GM12878 (cell line): ENCODE measurements around the gene FLRT1. TPM values are rescaled to one million over a fixed set of nuclear protein-coding genes. Genes with fewer than 3 reads are reported as not detected.

Source experiments
- E2F8 ChIP-seq: fragments of 450-650 bp; IDR thresholded peaks from 2 replicates; pipeline ENCODE4 v1.6.1; 2018; ENCODE audit warnings: mild to moderate bottlenecking, low read depth, moderate library complexity; ENCODE audit not compliant: partially characterized antibody
- HDAC6 ChIP-seq: fragments of 200-600 bp; sonication (generic); IDR thresholded peaks from one replicate; pipeline ENCODE4 v1.8.0; 2017; ENCODE audit warnings: antibody characterized with exemption; ENCODE audit not compliant: unreplicated experiment
- POLR2AphosphoS5 ChIP-seq: IDR thresholded peaks from 2 replicates; pipeline ENCODE4 v1.6.1; 2011; ENCODE audit warnings: mild to moderate bottlenecking, low read length, inconsistent platforms
- SUPT20H ChIP-seq: IDR thresholded peaks from 2 replicates; pipeline ENCODE4 v1.6.1; 2011; ENCODE audit warnings: low read depth, mild to moderate bottlenecking, low read length, moderate library complexity, borderline replicate concordance; ENCODE audit not compliant: control insufficient read depth
- TCF12 ChIP-seq: IDR thresholded peaks from 2 replicates; pipeline ENCODE4 v1.6.1; 2011; ENCODE audit warnings: low read depth, mild to moderate bottlenecking, low read length
- polyA plus RNA-seq, 11 experiments: library from polyadenylated mRNA; depleted of rRNA in 4 of 11; unstranded in 6 of 11; stranded (reverse) in 5 of 11; fragments of >200 nt; fragmentation: Nextera tagmentation in 4 of 11; fragmentation: Illumina TruSeq in 1 of 11; extraction: Ambion mirVana in 4 of 11; extraction: Trizol in 1 of 11; gene quantifications; 1 replicate in 1 of 11; 2 replicates in 10 of 11; pipeline versions ENCODE4 v1.2.1 to v1.2.3, GENCODE V29; 2011 to 2016; ENCODE audit warnings: inconsistent platforms in 2 of 11, missing spikeins in 2 of 11, low read depth in 1 of 11
- total RNA-seq, 4 experiments: library from RNA; depleted of rRNA in 3 of 4; stranded (reverse); fragments of >200 nt in 3 of 4; fragmentation: Illumina TruSeq in 1 of 4; extraction: Trizol in 1 of 4; gene quantifications; 2 replicates each; pipeline versions ENCODE4 v1.2.1 to v1.2.3, GENCODE V29; 2013 to 2021

The FLRT1 gene
- total and polyA plus RNA-seq, 10 of the 15 experiments (the other 5 are each of a cell fraction or from before 2014, with no cell fraction given) = 0.10 to 0.12 TPM; not detected in 8

- no peak for TF ChIP-seq E2F8
- no peak for TF ChIP-seq POLR2AphosphoS5
- no peak for TF ChIP-seq HDAC6
- TF ChIP-seq TCF12 = no peak
- TF ChIP-seq SUPT20H = no peak
Measured at GRCh38 chr11:64084951-64085710, 49.4 kb downstream of the FLRT1 start (continued).

Other genes starting within 250 kb of the FLRT1 start
Only the 7 nearest of the 18 such genes appear.
- 0.05 and 0.17 TPM in 2 replicates for gene RCOR2, start 118.8 kb upstream of the FLRT1 start, total RNA-seq (2014; rRNA removed)
- gene RCOR2, start 118.8 kb upstream of the FLRT1 start, total RNA-seq (2014; rRNA removed; fragmentation: Illumina TruSeq; extraction: Trizol) = 0.09 TPM in 1 of 2 replicates, not detected in the other
- gene RCOR2, start 118.8 kb upstream of the FLRT1 start, total RNA-seq (2021) = 0.16 and 0.28 TPM in 2 replicates
- 0.07 and 0.11 TPM in 2 replicates for gene RCOR2, start 118.8 kb upstream of the FLRT1 start, polyA plus RNA-seq (2011; rRNA removed)
- 0.06 and 0.10 TPM in 2 replicates for gene RCOR2, start 118.8 kb upstream of the FLRT1 start, polyA plus RNA-seq (2014; fragmentation: Illumina TruSeq; extraction: Trizol)
- not detected for gene RCOR2, start 118.8 kb upstream of the FLRT1 start, polyA plus RNA-seq (2014; fragmentation: Nextera tagmentation; extraction: Ambion mirVana)
- gene RCOR2, start 118.8 kb upstream of the FLRT1 start, polyA plus RNA-seq (2014; rRNA removed) = 0.23 and 0.32 TPM in 2 replicates
- not detected for gene RCOR2, start 118.8 kb upstream of the FLRT1 start, polyA plus RNA-seq (2016; fragmentation: Nextera tagmentation; extraction: Ambion mirVana)
- gene NAA40, start 96.9 kb upstream of the FLRT1 start, total RNA-seq (2014; rRNA removed) = 16.4 and 17.5 TPM in 2 replicates
- gene NAA40, start 96.9 kb upstream of the FLRT1 start, total RNA-seq (2014; rRNA removed; fragmentation: Illumina TruSeq; extraction: Trizol) = 18.0 and 19.1 TPM in 2 replicates
- 25.0 and 25.7 TPM in 2 replicates for gene NAA40, start 96.9 kb upstream of the FLRT1 start, total RNA-seq (2021)
- 16.3 and 22.4 TPM in 2 replicates for gene NAA40, start 96.9 kb upstream of the FLRT1 start, polyA plus RNA-seq (2011; rRNA removed)
- 31.6 and 31.7 TPM in 2 replicates for gene NAA40, start 96.9 kb upstream of the FLRT1 start, polyA plus RNA-seq (2014; fragmentation: Illumina TruSeq; extraction: Trizol)
- gene NAA40, start 96.9 kb upstream of the FLRT1 start, polyA plus RNA-seq (2014; fragmentation: Nextera tagmentation; extraction: Ambion mirVana) = 1 to 10 TPM; 4.8 to 6.0 TPM
- gene NAA40, start 96.9 kb upstream of the FLRT1 start, polyA plus RNA-seq (2014; rRNA removed) = 24.7 and 24.8 TPM in 2 replicates
- 10 to 100 TPM; 21.9 to 23.5 TPM for gene NAA40, start 96.9 kb upstream of the FLRT1 start, polyA plus RNA-seq (2016; fragmentation: Nextera tagmentation; extraction: Ambion mirVana)
- 1,046 and 1,202 TPM in 2 replicates for gene COX8A, start 61.3 kb upstream of the FLRT1 start, total RNA-seq (2014; rRNA removed)
- 428 and 448 TPM in 2 replicates for gene COX8A, start 61.3 kb upstream of the FLRT1 start, total RNA-seq (2014; rRNA removed; fragmentation: Illumina TruSeq; extraction: Trizol)
- 588 and 613 TPM in 2 replicates for gene COX8A, start 61.3 kb upstream of the FLRT1 start, total RNA-seq (2021)
- gene COX8A, start 61.3 kb upstream of the FLRT1 start, polyA plus RNA-seq (2011; rRNA removed) = 140 and 329 TPM in 2 replicates
- 35.8 and 243 TPM in 2 replicates for gene COX8A, start 61.3 kb upstream of the FLRT1 start, polyA plus RNA-seq (2014; fragmentation: Illumina TruSeq; extraction: Trizol)
- 100 to 1,000 TPM; 387 to 457 TPM for gene COX8A, start 61.3 kb upstream of the FLRT1 start, polyA plus RNA-seq (2014; fragmentation: Nextera tagmentation; extraction: Ambion mirVana)
- 1,451 and 1,476 TPM in 2 replicates for gene COX8A, start 61.3 kb upstream of the FLRT1 start, polyA plus RNA-seq (2014; rRNA removed)
- gene COX8A, start 61.3 kb upstream of the FLRT1 start, polyA plus RNA-seq (2016; fragmentation: Nextera tagmentation; extraction: Ambion mirVana) = 100 to 1,000 TPM; 792 to 857 TPM
- 95.4 and 108 TPM in 2 replicates for gene OTUB1, start 49.5 kb upstream of the FLRT1 start, total RNA-seq (2014; rRNA removed)
- gene OTUB1, start 49.5 kb upstream of the FLRT1 start, total RNA-seq (2014; rRNA removed; fragmentation: Illumina TruSeq; extraction: Trizol) = 46.8 and 49.6 TPM in 2 replicates
- gene OTUB1, start 49.5 kb upstream of the FLRT1 start, total RNA-seq (2021) = 95.0 and 96.9 TPM in 2 replicates
- 54.4 and 137 TPM in 2 replicates for gene OTUB1, start 49.5 kb upstream of the FLRT1 start, polyA plus RNA-seq (2011; rRNA removed)
- 47.3 and 70.4 TPM in 2 replicates for gene OTUB1, start 49.5 kb upstream of the FLRT1 start, polyA plus RNA-seq (2014; fragmentation: Illumina TruSeq; extraction: Trizol)
- gene OTUB1, start 49.5 kb upstream of the FLRT1 start, polyA plus RNA-seq (2014; fragmentation: Nextera tagmentation; extraction: Ambion mirVana) = 100 to 1,000 TPM; 125 to 225 TPM
- gene OTUB1, start 49.5 kb upstream of the FLRT1 start, polyA plus RNA-seq (2014; rRNA removed) = 156 and 169 TPM in 2 replicates
- 100 to 1,000 TPM; 165 to 174 TPM for gene OTUB1, start 49.5 kb upstream of the FLRT1 start, polyA plus RNA-seq (2016; fragmentation: Nextera tagmentation; extraction: Ambion mirVana)
- 13.6 and 15.6 TPM in 2 replicates for gene MACROD1, start 130.2 kb downstream of the FLRT1 start, total RNA-seq (2014; rRNA removed)
- 9.0 and 11.3 TPM in 2 replicates for gene MACROD1, start 130.2 kb downstream of the FLRT1 start, total RNA-seq (2014; rRNA removed; fragmentation: Illumina TruSeq; extraction: Trizol)
- gene MACROD1, start 130.2 kb downstream of the FLRT1 start, total RNA-seq (2021) = 12.3 and 15.7 TPM in 2 replicates
- gene MACROD1, start 130.2 kb downstream of the FLRT1 start, polyA plus RNA-seq (2011; rRNA removed) = 1.4 and 1.5 TPM in 2 replicates
- 2.7 and 5.7 TPM in 2 replicates for gene MACROD1, start 130.2 kb downstream of the FLRT1 start, polyA plus RNA-seq (2014; fragmentation: Illumina TruSeq; extraction: Trizol)
- gene MACROD1, start 130.2 kb downstream of the FLRT1 start, polyA plus RNA-seq (2014; fragmentation: Nextera tagmentation; extraction: Ambion mirVana) = 1 to 10 TPM in 1 of 2 experiments, not detected in 1; 1.2 TPM
- gene MACROD1, start 130.2 kb downstream of the FLRT1 start, polyA plus RNA-seq (2014; rRNA removed) = 14.1 and 22.7 TPM in 2 replicates
- 10 to 100 TPM in 1 of 2 experiments, 1 to 10 TPM in 1; 8.6 to 11.3 TPM for gene MACROD1, start 130.2 kb downstream of the FLRT1 start, polyA plus RNA-seq (2016; fragmentation: Nextera tagmentation; extraction: Ambion mirVana)
- 173 and 183 TPM in 2 replicates for gene STIP1, start 150.2 kb downstream of the FLRT1 start, total RNA-seq (2014; rRNA removed)
- gene STIP1, start 150.2 kb downstream of the FLRT1 start, total RNA-seq (2014; rRNA removed; fragmentation: Illumina TruSeq; extraction: Trizol) = 167 and 186 TPM in 2 replicates
- 185 and 196 TPM in 2 replicates for gene STIP1, start 150.2 kb downstream of the FLRT1 start, total RNA-seq (2021)
- gene STIP1, start 150.2 kb downstream of the FLRT1 start, polyA plus RNA-seq (2011; rRNA removed) = 152 and 216 TPM in 2 replicates
- gene STIP1, start 150.2 kb downstream of the FLRT1 start, polyA plus RNA-seq (2014; fragmentation: Illumina TruSeq; extraction: Trizol) = 205 and 213 TPM in 2 replicates
- gene STIP1, start 150.2 kb downstream of the FLRT1 start, polyA plus RNA-seq (2014; fragmentation: Nextera tagmentation; extraction: Ambion mirVana) = 10 to 100 TPM; 25.2 to 31.5 TPM
- 176 and 193 TPM in 2 replicates for gene STIP1, start 150.2 kb downstream of the FLRT1 start, polyA plus RNA-seq (2014; rRNA removed)
- 100 to 1,000 TPM; 274 to 291 TPM for gene STIP1, start 150.2 kb downstream of the FLRT1 start, polyA plus RNA-seq (2016; fragmentation: Nextera tagmentation; extraction: Ambion mirVana)
- 122 and 145 TPM in 2 replicates for gene FERMT3, start 170.8 kb downstream of the FLRT1 start, total RNA-seq (2014; rRNA removed)
- 44.4 and 47.3 TPM in 2 replicates for gene FERMT3, start 170.8 kb downstream of the FLRT1 start, total RNA-seq (2014; rRNA removed; fragmentation: Illumina TruSeq; extraction: Trizol)
- 192 and 211 TPM in 2 replicates for gene FERMT3, start 170.8 kb downstream of the FLRT1 start, total RNA-seq (2021)
- gene FERMT3, start 170.8 kb downstream of the FLRT1 start, polyA plus RNA-seq (2011; rRNA removed) = 24.2 and 86.8 TPM in 2 replicates
- gene FERMT3, start 170.8 kb downstream of the FLRT1 start, polyA plus RNA-seq (2014; fragmentation: Illumina TruSeq; extraction: Trizol) = 6.8 and 49.0 TPM in 2 replicates
- 1 to 10 TPM; 2.0 to 9.2 TPM for gene FERMT3, start 170.8 kb downstream of the FLRT1 start, polyA plus RNA-seq (2014; fragmentation: Nextera tagmentation; extraction: Ambion mirVana)
- gene FERMT3, start 170.8 kb downstream of the FLRT1 start, polyA plus RNA-seq (2014; rRNA removed) = 141 and 191 TPM in 2 replicates
- gene FERMT3, start 170.8 kb downstream of the FLRT1 start, polyA plus RNA-seq (2016; fragmentation: Nextera tagmentation; extraction: Ambion mirVana) = 100 to 1,000 TPM; 198 to 207 TPM